ENCODE measurements around the gene BOLA1. TPM values are rescaled to one million over a fixed set of nuclear protein-coding genes. Genes with fewer than 3 reads are reported as not detected.

Gene BOLA1, protein sequence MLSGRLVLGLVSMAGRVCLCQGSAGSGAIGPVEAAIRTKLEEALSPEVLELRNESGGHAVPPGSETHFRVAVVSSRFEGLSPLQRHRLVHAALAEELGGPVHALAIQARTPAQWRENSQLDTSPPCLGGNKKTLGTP
- total RNA-seq (2022; extraction: Qiagen RNA extraction) = 13.9 to 21.0 TPM (median 19.2 TPM) in 5 replicates

DNA sequence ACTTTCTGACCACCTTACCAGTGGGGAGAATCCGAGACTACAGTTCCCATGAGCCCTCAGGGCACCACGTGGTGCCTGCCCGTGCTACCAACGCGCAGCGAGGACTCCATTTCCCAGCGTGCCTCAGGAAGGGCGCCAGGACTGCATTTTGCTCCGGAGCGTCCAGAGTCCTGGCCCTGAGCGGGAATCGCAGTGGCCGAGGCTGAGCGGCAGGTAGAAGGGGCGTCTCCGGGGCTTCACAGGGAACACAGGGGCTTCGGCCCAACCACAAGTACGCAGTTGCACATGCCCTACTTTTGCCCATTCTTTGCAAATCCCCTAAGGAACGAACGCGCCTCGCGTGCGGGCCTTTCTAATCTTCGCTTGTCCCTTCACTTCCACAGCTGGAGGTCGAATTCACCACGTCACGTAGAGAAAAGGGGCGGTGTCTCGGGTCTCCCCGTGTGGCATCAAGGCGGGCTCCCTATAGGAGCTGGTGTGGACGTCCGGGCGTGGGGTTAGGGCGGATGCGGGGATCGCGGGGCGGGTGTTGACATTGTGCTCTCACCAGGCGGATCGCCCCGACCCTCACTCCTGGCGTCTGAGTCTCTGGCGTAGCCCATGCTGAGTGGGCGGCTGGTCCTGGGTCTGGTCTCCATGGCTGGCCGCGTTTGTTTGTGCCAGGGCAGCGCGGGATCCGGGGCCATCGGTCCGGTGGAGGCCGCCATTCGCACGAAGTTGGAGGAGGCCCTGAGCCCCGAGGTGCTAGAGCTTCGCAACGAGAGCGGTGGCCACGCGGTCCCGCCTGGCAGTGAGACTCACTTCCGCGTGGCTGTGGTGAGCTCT is at the start of gene BOLA1:
TSS of gene BOLA1 (plus strand) at position 109 of the 825 bp plus-strand sequence. CDS start at position 601, 492 bp downstream.

DNA sequence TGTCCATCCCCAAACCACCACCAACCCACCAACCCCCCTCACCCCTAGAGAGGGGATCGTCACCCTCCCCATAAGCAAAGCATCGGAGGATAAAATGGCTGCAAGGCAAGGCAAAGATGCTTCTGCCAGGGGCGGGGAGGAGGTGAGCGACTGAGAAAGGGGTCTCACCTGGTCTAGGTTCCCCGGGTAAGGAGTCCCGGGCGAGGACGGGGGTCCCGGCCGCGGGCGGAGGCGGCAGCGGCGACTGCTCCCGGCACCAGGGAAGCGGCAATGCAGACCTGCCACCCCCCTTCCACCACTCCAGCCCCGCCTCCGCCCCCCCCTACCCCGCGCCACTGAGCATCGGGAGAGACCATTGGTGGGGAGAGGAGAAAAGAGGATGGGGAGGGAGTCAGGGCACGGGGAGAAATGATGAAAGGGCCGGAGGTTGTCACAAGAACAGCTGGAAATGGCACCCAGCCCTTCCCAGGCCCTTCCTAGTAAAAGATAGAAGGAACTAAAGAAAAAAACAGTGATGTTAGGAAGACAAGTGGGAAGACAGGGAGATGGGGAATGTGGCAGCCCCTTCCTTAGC is 18.3 kb downstream of the BOLA1 start, which contains the start of gene SV2A:
TSS of gene SV2A (minus strand) at position 274 of the 574 bp plus-strand sequence. CDS start 4,004 bp downstream, outside the sequence.

DNA sequence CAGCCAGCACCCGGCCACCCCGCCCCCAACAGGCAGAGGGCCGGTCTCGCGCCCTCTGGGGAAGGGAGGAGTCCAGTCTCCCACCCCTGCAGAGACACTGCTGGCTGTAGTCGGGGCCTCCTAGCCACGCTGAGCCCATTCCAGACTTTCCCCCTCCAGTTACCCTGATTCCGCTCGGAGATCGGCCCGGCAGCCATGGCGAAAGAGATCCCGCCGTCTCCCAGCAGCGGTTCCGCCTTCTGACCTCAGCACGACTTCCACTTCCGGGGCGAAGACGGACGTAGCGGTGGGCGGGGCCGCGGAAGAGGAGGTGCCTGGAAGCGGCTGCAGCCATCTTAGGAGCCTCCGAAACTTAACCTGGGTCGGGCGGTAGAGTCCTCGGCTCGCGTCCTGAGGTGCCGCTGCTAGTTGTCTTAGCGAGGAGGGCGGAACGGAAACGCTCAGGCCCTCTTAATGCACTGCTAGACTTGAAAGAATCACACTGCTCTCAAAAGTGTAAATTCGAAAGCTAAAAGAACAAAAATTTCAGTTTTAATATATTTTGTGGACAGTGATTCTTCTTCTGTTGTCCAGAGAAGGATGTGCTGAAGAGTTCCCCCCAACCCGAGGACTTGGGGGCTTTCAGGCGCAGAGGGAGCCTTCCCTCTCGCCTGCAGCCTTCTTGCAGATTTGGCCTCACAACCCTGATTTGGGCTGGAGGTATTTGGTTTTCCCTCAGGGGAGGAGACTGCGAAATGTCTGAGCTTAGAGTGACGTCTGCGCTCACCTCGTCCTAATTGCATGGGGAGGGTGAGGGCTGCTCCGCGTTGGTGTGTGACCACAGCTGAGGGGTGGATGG is 28.4 kb downstream of the BOLA1 start, which contains the start of gene SF3B4:
TSS of gene SF3B4 (minus strand) at position 241 of the 838 bp plus-strand sequence. CDS start at position 197, 44 bp downstream.

DNA sequence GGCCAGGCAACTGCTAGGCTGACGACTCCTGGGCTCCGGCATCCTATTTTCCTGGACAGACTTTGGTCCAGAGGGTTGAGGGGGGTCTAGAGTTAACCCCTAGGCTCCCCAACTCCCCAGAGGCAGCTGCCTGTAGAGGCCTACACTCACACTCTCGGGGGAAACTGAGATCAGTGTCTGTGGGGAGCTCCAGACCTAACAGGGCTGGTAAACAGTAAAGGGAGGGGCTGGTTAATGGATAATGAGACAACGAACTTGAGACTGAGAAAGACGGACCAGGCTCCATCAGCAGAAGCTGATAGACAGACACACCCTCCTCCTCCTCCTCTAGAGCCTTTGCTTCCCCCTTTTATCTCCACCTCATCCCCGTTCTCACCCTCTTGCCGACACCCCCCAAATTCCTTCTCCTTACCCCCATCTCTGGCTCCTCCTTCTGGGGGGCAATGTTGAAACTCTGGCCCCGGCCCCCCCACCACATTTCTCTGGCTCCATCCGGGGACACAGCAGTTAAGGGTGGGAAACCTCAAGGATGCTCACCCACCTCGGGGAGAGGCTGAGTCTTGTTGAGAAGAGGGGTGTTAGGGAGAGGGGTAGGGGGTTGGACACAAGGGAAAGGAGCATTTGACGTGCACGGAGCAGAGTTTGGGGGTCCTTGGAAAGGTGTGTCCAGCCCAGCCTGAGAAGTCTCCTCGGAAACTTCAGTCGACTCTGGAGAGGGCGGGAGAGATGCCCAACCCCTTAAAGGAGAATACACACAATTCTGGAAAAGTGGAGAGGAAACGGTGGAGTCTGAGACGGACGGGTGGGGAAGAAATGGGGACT is 37.0 kb downstream of the BOLA1 start, which contains the start of gene MTMR11:
TSS of gene MTMR11 (minus strand) at position 710 of the 822 bp plus-strand sequence. CDS start at position 478, 232 bp downstream.

Other genes with a start within 250 kb of the BOLA1 start
- gene FCGR1A, start 116.9 kb upstream of the BOLA1 start, total RNA-seq (2022; extraction: Qiagen RNA extraction) = not detected in 5 replicates
- gene SV2A, start 18.3 kb downstream of the BOLA1 start, total RNA-seq (2022; extraction: Qiagen RNA extraction) = 0.05 to 0.12 TPM (median 0.09 TPM) in 5 replicates
- gene SF3B4, start 28.2 kb downstream of the BOLA1 start, total RNA-seq (2022; extraction: Qiagen RNA extraction) = 114 to 155 TPM (median 137 TPM) in 5 replicates
- 4.5 to 7.9 TPM (median 5.9 TPM) in 5 replicates for gene MTMR11, start 37.3 kb downstream of the BOLA1 start, total RNA-seq (2022; extraction: Qiagen RNA extraction)
- gene OTUD7B, start 111.2 kb downstream of the BOLA1 start, total RNA-seq (2022; extraction: Qiagen RNA extraction) = 7.7 to 15.5 TPM (median 13.9 TPM) in 5 replicates
- 13.9 to 18.6 TPM (median 16.3 TPM) in 5 replicates for gene VPS45, start 168.2 kb downstream of the BOLA1 start, total RNA-seq (2022; extraction: Qiagen RNA extraction)

All from A549 treated with dexamethasone at 1 μM for 4 hours (cell line).